ENCODE results near the gene QRICH1.

Gene QRICH1

GRCh38 chr3:49020330-49021212, 73.3 kb downstream of the QRICH1 start:
- TF ChIP-seq, protein P1, sequence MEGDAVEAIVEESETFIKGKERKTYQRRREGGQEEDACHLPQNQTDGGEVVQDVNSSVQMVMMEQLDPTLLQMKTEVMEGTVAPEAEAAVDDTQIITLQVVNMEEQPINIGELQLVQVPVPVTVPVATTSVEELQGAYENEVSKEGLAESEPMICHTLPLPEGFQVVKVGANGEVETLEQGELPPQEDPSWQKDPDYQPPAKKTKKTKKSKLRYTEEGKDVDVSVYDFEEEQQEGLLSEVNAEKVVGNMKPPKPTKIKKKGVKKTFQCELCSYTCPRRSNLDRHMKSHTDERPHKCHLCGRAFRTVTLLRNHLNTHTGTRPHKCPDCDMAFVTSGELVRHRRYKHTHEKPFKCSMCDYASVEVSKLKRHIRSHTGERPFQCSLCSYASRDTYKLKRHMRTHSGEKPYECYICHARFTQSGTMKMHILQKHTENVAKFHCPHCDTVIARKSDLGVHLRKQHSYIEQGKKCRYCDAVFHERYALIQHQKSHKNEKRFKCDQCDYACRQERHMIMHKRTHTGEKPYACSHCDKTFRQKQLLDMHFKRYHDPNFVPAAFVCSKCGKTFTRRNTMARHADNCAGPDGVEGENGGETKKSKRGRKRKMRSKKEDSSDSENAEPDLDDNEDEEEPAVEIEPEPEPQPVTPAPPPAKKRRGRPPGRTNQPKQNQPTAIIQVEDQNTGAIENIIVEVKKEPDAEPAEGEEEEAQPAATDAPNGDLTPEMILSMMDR (IDR thresholded peaks at IDR 0.05; ENCODE audit: insufficient read depth, low read length, poor library complexity, severe bottlenecking) = no peak
- no peak for TF ChIP-seq EZH2phosphoT487 (conservative IDR thresholded peaks at IDR 0.05; ENCODE audit: low read length)
- Histone ChIP-seq H3K4me2 (ENCODE audit: low read depth, low read length, poor library complexity, severe bottlenecking) (peak overlapping the region; percentile 71), H3K9ac (ENCODE audit: low read length) (peak overlapping the region; percentile 94), H3F3A (ENCODE audit: insufficient read depth) (peaks cover 31% of the 10 kb centered on the region), H3K79me2 (ENCODE audit: insufficient read depth, low read length) (peaks cover 21% of the 10 kb centered on the region; the same call in 1 of the 2 replicates), H3K36me3 (ENCODE audit: low read length) (no peaks in the 10 kb centered on the region), H2AFZ (ENCODE audit: low read depth, low read length, severe bottlenecking) (no peak overlapping the region), H4K20me1 (ENCODE audit: low read depth, low read length) (no peaks in the 10 kb centered on the region), H3K27ac (ENCODE audit: low read depth, low read length) (peak overlapping the region; percentile 94), H3K4me3 (ENCODE audit: insufficient read depth, low read length, poor library complexity, severe bottlenecking) (peak overlapping the region; percentile 74), H3K9me2 (replicated peaks; ENCODE audit: insufficient read depth, low read length) (no peaks in the 10 kb centered on the region), H3K9me3 (ENCODE audit: insufficient read depth, low read length) (no peaks in the 10 kb centered on the region), H3K27me3 (ENCODE audit: low read length) (no peaks in the 10 kb centered on the region)

DNA sequence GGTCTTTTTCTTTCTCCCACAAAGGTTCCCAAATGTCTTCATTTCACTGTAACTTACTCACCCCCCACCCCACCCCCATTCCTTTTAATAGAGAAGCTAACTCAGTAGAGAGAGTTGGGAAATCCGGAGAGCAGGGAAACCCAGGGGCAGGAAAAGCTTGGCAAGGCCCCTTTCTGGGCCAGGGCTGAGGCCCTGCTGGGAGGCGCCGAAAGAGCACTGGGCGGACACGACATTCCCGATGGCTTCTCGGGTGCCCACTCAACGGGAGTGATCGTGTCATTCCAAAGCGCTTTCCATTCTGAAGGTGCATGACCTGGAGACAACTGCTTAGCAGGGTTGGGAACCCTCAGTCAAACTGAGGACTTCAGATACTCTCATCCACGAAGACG, 73.9 kb downstream of the QRICH1 start:
- H4K20me1 ChIP-seq (ENCODE audit: low read depth, low read length) = no peaks in the 10 kb centered on the region
- H3K4me3 ChIP-seq (ENCODE audit: insufficient read depth, low read length, poor library complexity, severe bottlenecking) = peak overlapping the region; percentile 74
- H3K9me2 ChIP-seq (replicated peaks; ENCODE audit: insufficient read depth, low read length) = no peaks in the 10 kb centered on the region
- no peak overlapping the region for H2AFZ ChIP-seq (ENCODE audit: low read depth, low read length, severe bottlenecking)
- peaks cover 31% of the 10 kb centered on the region for H3F3A ChIP-seq (ENCODE audit: insufficient read depth)
- H3K79me2 ChIP-seq (ENCODE audit: insufficient read depth, low read length) = peaks cover 21% of the 10 kb centered on the region; the same call in 1 of the 2 replicates
- peak overlapping the region; percentile 71 for H3K4me2 ChIP-seq (ENCODE audit: low read depth, low read length, poor library complexity, severe bottlenecking)
- no peak for TF ChIP-seq EZH2phosphoT487 (conservative IDR thresholded peaks at IDR 0.05; ENCODE audit: low read length)
- TF ChIP-seq, protein P1 (IDR thresholded peaks at IDR 0.05; ENCODE audit: insufficient read depth, low read length, poor library complexity, severe bottlenecking) = no peak
- peak overlapping the region; percentile 94 for H3K9ac ChIP-seq (ENCODE audit: low read length)
- H3K36me3 ChIP-seq (ENCODE audit: low read length) = no peaks in the 10 kb centered on the region
- H3K27me3 ChIP-seq (ENCODE audit: low read length) = no peaks in the 10 kb centered on the region
- peak overlapping the region; percentile 94 for H3K27ac ChIP-seq (ENCODE audit: low read depth, low read length)
- no peaks in the 10 kb centered on the region for H3K9me3 ChIP-seq (ENCODE audit: insufficient read depth, low read length)

DNA sequence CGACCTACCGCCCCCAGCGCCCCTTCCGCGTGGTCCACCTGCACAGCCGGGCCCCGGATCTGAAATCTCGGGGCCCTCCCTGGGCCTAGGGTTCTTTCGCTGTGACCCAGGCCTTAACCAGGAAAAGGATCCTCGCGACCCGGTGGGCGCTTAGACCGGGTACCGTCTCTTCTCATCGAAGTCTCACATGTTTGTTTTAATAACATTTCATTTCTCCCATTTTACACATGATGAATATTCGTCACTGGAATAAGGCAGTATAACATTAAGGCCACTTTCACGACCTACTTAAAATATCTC, 75.2 kb downstream of the QRICH1 start:
- H3K79me2 ChIP-seq (ENCODE audit: insufficient read depth, low read length) = peaks cover 21% of the 10 kb centered on the region; the same call in 1 of the 2 replicates
- H3K9ac ChIP-seq (ENCODE audit: low read length) = peak overlapping the region; percentile 53

More for the DNA sequence above, 75.2 kb downstream of the QRICH1 start:
- H3K27ac ChIP-seq (ENCODE audit: low read depth, low read length) = peak overlapping the region; percentile 67
- H3K27me3 ChIP-seq (ENCODE audit: low read length) = no peaks in the 10 kb centered on the region
- no peaks in the 10 kb centered on the region for H3K36me3 ChIP-seq (ENCODE audit: low read length)
- H2AFZ ChIP-seq (ENCODE audit: low read depth, low read length, severe bottlenecking) = no peak overlapping the region
- no peaks in the 10 kb centered on the region for H4K20me1 ChIP-seq (ENCODE audit: low read depth, low read length)
- H3K9me3 ChIP-seq (ENCODE audit: insufficient read depth, low read length) = no peaks in the 10 kb centered on the region
- peak overlapping the region; percentile 66 for H3K4me3 ChIP-seq (ENCODE audit: insufficient read depth, low read length, poor library complexity, severe bottlenecking)
- TF ChIP-seq EZH2phosphoT487 (conservative IDR thresholded peaks at IDR 0.05; ENCODE audit: low read length) = no peak
- TF ChIP-seq, protein P1 (IDR thresholded peaks at IDR 0.05; ENCODE audit: insufficient read depth, low read length, poor library complexity, severe bottlenecking) = no peak
- peak overlapping the region; percentile 71 for H3K4me2 ChIP-seq (ENCODE audit: low read depth, low read length, poor library complexity, severe bottlenecking)
- H3K9me2 ChIP-seq (replicated peaks; ENCODE audit: insufficient read depth, low read length) = no peaks in the 10 kb centered on the region
- peaks cover 23% of the 10 kb centered on the region for H3F3A ChIP-seq (ENCODE audit: insufficient read depth)

All from SU-DHL-6 (cell line).